SK-N-MC (cell line): ENCODE measurements around the gene CCDC40.
A peak's percentile ranks its signal among the peaks of the same experiment; 100 is the strongest.

Experiments used
- DNase-seq: peaks from one replicate; pipeline ENCODE4 v3.0.0-alpha.2; 2011; ENCODE audit warnings: low read depth, low spot score
- H3K27ac ChIP-seq: fragments of 200-600 bp; sonication (generic); 2 replicates; pipeline ENCODE4 v1.5.1; 2016; ENCODE audit warnings: mixed run types
- H3K36me3 ChIP-seq: fragments of 200-600 bp; sonication (generic); 2 replicates; pipeline ENCODE4 v1.6.1; 2017; ENCODE audit warnings: antibody characterized with exemption, low read length, mixed read lengths; ENCODE audit not compliant: insufficient read depth
- H3K4me3 ChIP-seq: fragments of 200-600 bp; sonication (generic); 2 replicates; pipeline ENCODE4 v1.5.1; 2016
- H3K9ac ChIP-seq: fragments of 200-600 bp; sonication (generic); 2 replicates; pipeline ENCODE4 v1.8.0; 2017; ENCODE audit warnings: mixed run types, mixed read lengths; ENCODE audit not compliant: insufficient read length
- H3K9me3 ChIP-seq: fragments of 200-600 bp; sonication (generic); 2 replicates; pipeline ENCODE4 v1.6.1; 2017; ENCODE audit warnings: low read depth, mild to moderate bottlenecking, antibody characterized with exemption, low read length, moderate library complexity, mixed read lengths
- EZH2 ChIP-seq: fragments of 200-600 bp; sonication (generic); IDR thresholded peaks from one replicate; pipeline ENCODE4 v1.6.1; 2017; ENCODE audit warnings: antibody characterized with exemption
- FOXP2 ChIP-seq: optimal IDR thresholded peaks from 2 replicates; pipeline ENCODE3; 2011; ENCODE audit warnings: mild to moderate bottlenecking, moderate library complexity; ENCODE audit not compliant: insufficient read depth; ENCODE audit errors: extremely low read length, control extremely low read depth
- POLR2AphosphoS5 ChIP-seq: IDR thresholded peaks from 2 replicates; pipeline ENCODE4 v1.6.1; 2012; ENCODE audit warnings: mild to moderate bottlenecking, low read depth, low read length, borderline replicate concordance

Gene CCDC40

DNA sequence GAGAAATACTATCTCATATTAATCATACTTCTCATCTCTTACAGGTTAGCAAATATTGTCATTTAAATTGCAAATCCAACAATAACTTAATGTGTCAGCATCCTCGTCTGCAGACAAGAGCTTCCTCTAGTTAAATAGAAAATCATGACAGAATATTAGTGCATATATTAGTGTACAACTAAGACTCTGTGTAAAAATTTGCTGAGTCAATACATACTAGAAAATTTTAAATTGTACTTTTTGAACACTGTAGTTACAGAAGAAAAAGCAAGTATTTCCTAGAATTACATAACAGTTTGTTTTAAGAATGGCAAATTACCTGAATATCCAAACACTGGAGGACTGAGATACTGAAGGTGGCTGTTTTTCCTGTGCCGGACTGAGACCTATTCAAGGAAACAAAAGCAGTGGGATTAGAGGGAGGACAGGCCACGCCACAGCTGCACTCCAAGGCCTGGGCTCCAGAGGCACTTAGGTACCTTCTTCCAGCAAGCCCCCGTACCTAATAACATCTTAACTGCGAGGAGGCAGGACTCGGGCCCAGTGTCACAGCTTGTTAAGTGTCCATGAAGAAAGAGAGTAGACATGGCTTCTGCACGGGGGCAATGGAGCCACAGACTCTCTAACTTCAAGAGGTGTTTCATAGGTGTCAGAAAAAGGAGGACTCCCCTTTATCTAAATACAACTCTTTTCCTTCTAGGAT, 105.2 kb downstream of the CCDC40 start:
- no peak for DNase-seq
- Histone ChIP-seq H3K36me3 (peaks cover 87% of the 10 kb centered on the region), H3K27ac (peak overlapping the region; percentile 57; the same call in 1 of the 2 replicates), H3K9ac (peak overlapping the region; percentile 25), H3K9me3 (no peaks in the 10 kb centered on the region), H3K4me3 (no peak overlapping the region)
- TF ChIP-seq POLR2AphosphoS5 (no peak), EZH2 (no peak), FOXP2 (no peak)

- TF ChIP-seq POLR2AphosphoS5 = no peak
- TF ChIP-seq FOXP2 = no peak
- no peak for TF ChIP-seq EZH2
- peak overlapping the region; percentile 60 for H3K9ac ChIP-seq
- H3K27ac ChIP-seq = no peak overlapping the region
- no peak for DNase-seq
- H3K4me3 ChIP-seq = no peak overlapping the region
- peaks cover 74% of the 10 kb centered on the region for H3K36me3 ChIP-seq
- H3K9me3 ChIP-seq = no peaks in the 10 kb centered on the region
Observed at GRCh38 chr17:80142929-80143328, 106.5 kb downstream of the CCDC40 start.

DNA sequence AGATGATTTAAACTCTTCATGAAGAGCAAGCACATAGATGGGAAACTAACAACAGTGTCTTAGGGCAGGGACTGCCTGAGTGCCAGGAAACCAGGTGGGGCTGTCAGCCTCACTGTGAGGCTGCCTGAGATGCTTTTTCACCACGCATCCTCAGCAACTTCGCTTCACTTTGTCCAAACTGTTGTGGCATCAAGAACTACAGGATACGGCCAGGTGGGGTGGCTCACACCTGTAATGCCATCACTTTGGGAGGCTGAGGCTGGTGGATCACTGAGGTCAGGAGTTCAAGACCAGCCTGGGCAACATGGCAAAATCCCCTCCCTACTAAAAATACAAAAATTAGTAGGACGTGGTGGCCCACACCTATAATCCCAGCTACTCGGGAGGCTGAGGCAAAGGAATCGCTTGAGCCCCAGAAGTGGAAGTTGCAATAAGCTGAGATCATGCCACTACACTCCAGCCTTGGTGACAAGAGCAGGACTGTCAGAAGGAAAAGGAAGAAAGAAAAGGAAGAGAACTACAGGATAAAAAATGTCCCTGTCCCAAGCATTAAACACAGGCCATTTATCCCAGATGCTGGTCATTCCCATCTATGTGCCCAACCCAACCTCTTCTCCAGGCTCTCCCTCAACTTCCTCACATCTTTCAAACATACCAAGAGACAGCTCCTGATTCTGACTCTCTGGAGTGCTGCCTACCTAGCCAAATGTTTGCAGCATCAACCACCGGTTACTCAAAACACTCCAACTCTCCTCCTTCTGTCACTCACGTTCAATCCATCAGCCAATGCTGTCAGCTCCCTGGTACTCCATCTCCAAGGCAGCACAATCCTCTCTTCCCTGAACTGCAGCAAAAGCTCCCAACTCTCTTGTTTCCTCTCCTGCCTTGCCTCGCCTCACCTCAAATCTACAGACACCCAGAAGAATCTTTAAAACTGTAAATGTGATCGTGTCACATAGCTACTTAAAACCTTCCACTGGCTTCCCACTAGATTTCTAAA, 108.9 kb downstream of the CCDC40 start:
- DNase-seq = no peak
- H3K9me3 ChIP-seq = no peaks in the 10 kb centered on the region
- H3K9ac ChIP-seq = peak overlapping the region; percentile 98
- H3K36me3 ChIP-seq = peaks cover 50% of the 10 kb centered on the region
- no peak overlapping the region for H3K27ac ChIP-seq
- TF ChIP-seq POLR2AphosphoS5 = no peak
- no peak for TF ChIP-seq FOXP2
- no peak for TF ChIP-seq EZH2
- H3K4me3 ChIP-seq = peak overlapping the region; percentile 99

DNA sequence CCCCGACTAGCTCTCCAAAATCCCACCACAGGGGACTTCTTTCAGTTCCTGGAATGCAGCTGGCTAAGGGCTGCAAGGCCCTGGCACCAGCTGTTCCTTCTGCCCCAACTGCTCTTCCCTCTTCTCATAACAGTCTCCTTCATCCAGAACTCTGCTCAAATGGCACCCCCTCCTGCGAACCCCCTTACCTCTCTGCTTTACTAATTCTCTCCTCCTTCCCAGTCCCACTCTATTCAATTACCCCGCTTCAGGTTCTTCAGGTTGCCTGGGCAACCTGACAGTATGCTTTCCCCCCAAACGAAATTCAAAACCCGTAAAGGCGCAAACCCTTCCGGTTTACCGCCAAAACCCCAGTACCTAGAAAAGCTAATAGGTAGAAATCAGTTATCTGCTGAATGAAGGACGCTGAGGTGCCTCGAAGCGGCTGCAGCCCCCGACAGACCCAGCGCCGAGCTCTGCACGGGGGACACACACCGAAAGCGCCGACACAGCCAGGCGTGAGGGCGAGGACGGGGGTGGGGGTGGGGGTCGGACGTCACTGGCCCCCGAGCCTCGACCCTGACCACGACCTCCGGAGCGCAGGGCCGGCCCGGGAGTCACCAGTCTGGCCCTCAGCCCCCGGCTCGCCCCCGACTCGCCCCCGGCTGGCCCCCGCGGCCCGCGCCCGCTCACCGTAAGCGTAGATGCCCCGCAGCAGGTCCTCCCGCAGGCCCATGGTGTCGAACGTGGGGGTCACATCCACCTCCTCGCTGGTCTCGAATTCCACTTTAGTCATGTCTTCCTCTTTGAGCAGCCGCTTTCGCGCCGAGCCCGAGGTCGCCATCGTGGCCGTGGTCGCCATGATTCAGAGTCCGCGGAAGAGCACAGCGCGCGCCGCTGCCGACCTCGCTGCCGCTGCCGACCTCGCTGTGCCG, 109.9 kb downstream of the CCDC40 start:
- Histone ChIP-seq H3K4me3 (peak overlapping the region; percentile 99), H3K27ac (peak overlapping the region; percentile 31; the same call in 1 of the 2 replicates), H3K9ac (peak overlapping the region; percentile 98), H3K36me3 (peaks cover 40% of the 10 kb centered on the region), H3K9me3 (no peaks in the 10 kb centered on the region)
- TF ChIP-seq FOXP2 = no peak
- no peak for TF ChIP-seq POLR2AphosphoS5
- TF ChIP-seq EZH2 = no peak
- no peak for DNase-seq

DNA sequence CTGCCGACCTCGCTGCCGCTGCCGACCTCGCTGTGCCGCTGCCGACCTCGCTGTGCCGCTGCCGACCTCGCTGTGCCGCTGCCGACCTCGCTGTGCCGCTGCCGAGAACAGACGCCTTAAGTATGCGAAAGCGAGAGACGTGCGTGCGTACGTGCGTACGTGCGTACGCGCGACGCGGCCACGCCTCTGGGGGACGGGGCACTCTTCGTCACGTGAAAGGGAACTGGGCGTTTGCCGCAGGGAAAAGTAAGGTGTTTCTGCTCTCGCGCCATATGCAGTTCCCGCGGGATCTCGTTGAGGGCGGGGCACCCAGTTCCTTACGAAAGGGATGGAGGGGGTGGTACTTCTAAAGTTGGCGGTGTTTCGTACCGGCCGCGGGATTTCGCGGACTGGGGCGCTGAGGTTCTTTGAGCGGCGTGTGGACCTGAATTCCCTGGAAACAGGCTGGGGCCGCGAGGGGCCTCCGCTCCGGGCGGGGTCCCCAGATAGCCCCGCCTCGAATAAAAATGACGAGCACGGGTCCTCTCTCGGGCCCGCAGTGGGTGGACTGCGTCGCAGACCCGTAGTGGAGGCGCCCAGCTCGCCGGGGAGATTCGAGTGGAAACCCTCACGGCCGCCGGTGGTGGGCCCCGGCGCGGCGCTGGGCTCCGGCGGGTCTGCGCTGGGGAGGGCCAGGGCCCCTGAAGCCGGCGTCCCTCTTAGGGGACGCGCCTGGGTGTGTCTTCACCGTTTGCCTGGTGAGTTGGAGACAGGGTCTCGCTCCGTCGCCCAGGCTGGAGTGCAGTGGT, 110.8 kb downstream of the CCDC40 start, which contains the start of gene EIF4A3:
Gene EIF4A3, minus strand, starts transcription at position 94 of the 788 bp plus-strand sequence. CDS start 167 bp downstream, outside the sequence.
- DNase-seq = peak; percentile 98
- peak within 1 kb of the TSS; percentile 78; the same call in 1 of the 2 replicates for H3K27ac ChIP-seq
- no peaks in the 10 kb centered on the region for H3K9me3 ChIP-seq
- H3K4me3 ChIP-seq = peak within 1 kb of the TSS; percentile 99
- TF ChIP-seq POLR2AphosphoS5 = peak; percentile 71; the same call in 1 of the 2 replicates
- no peak for TF ChIP-seq FOXP2
- no peak for TF ChIP-seq EZH2
- peak within 1 kb of the TSS; percentile 98 for H3K9ac ChIP-seq
- peaks cover 31% of the 10 kb centered on the region for H3K36me3 ChIP-seq
